Motor neuron (in vitro differentiated cells): ENCODE results near the gene TRAPPC13. TPM values are rescaled to one million over a fixed set of nuclear protein-coding genes. Genes with fewer than 3 reads are reported as not detected.
A peak's percentile ranks its signal among the peaks of the same experiment; 100 is the strongest.
"Not testable (repeated sequence)": the region's sequence is repeated elsewhere in the genome, so short reads cannot be mapped to it uniquely, and the experiment has no call there.

Experiments
- ATAC-seq, 8 experiments: fragments of 200-7000 bp; cut with Tn5 transposase; replicated peaks in 6 of 8; 2 replicates each; pipeline ENCODE4 v1.8.0; 2021; ENCODE audit warnings: mild to moderate bottlenecking in 8 of 8, moderate library complexity in 8 of 8
- H3K27ac ChIP-seq, 2 donors: fragments of 250-450 bp; sonication (Bioruptor Pico); 2 replicates each; pipeline ENCODE4 v1.9.0; 2021; ENCODE audit warnings: antibody characterized with exemption in 2 of 2, mild to moderate bottlenecking in 2 of 2, moderate library complexity in 1 of 2
- H3K4me1 ChIP-seq, 2 donors: fragments of 250-450 bp; sonication (Bioruptor Pico); replicated peaks in 1 of 2; 2 replicates each; pipeline ENCODE4 v1.6.1; 2021; ENCODE audit warnings: antibody characterized with exemption in 2 of 2, mild to moderate bottlenecking in 2 of 2, moderate library complexity in 1 of 2
- H3K4me3 ChIP-seq, 5 donors: fragments of 250-450 bp; sonication (Bioruptor Pico); 2 replicates each; pipeline ENCODE4 v1.9.0; 2021; ENCODE audit warnings: antibody characterized with exemption in 5 of 5, mild to moderate bottlenecking in 5 of 5, moderate library complexity in 4 of 5
- WGBS, 10 experiments: fragments of 450-650 bp; shearing (Covaris generic); methylation state at CpG; one replicate each; pipeline ENCODE4 v1.0.0; 2022; 5-methylcytosine and 5-hydroxymethylcytosine counted together
- in situ Hi-C, 9 experiments: fragments of 400-800 bp; cut with MboI; loops; one replicate each; pipeline ENCODE4 v1.15.0; 2021; ENCODE audit warnings: low sequenced_read_pairs in 9 of 9, low pct_unique_long_range_greater_than_20kb in 2 of 9; ENCODE audit not compliant: unreplicated experiment in 9 of 9
- total RNA-seq, 8 experiments: library from RNA; unstranded; fragments of 300-600 nt; gene quantifications; 2 replicates each; pipeline versions ENCODE4 v1.2.3 to v1.2.4, GENCODE V29; 2022

The TRAPPC13 gene
- 10 to 100 TPM; 23.4 to 29.7 (median 26.9) TPM for total RNA-seq

- peaks cover 7 to 15% of the 10 kb centered on the region in 2 donors for H3K4me1 ChIP-seq
- peak within 1 kb of the TSS; percentile 75 to 87 for H3K27ac ChIP-seq
- in situ Hi-C loops, result no loop called here
- H3K4me3 ChIP-seq, result peak within 1 kb of the TSS; percentile 53 to 90 (median 88)
- 0 to 2% (median 0%) methylated on average over 1 to 35 of the region's 36 CpGs for WGBS, 10 experiments
- peak; percentile 72 to 88 (median 84) for ATAC-seq
These were observed at the start of gene TRAPPC13, which contains the start of gene SHLD3 for GRCh38 chr5:65624571-65625555. Gene TRAPPC13, plus strand, starts transcription at chr5:65625027. Its CDS starts 34 bp downstream, at chr5:65625061. Gene SHLD3, plus strand, starts transcription at chr5:65625027. Its CDS starts 4,561 bp downstream, at chr5:65629588.

- no peak overlapping the region for H3K4me3 ChIP-seq
- in situ Hi-C loops, result no loop called here
- no peaks in the 10 kb centered on the region for H3K4me1 ChIP-seq
- no peak for ATAC-seq
- H3K27ac ChIP-seq, result no peak overlapping the region
These were observed 47.7 kb upstream of the TRAPPC13 start for GRCh38 chr5:65577141-65577540.

- no peak for ATAC-seq
- no peak overlapping the region for H3K27ac ChIP-seq
- no peaks in the 10 kb centered on the region for H3K4me1 ChIP-seq
- WGBS, 10 experiments, result 31 to 100% (median 100%) methylated on average over 2 of the region's 2 CpGs; no CpG with 5 or more reads in 1 of the 10 experiments
- in situ Hi-C loops, result no loop called here
- H3K4me3 ChIP-seq, result no peak overlapping the region
These were observed 36.1 kb upstream of the TRAPPC13 start for GRCh38 chr5:65588694-65589093.

- ATAC-seq, H3K4me3 ChIP-seq, in situ Hi-C loops, H3K27ac ChIP-seq, H3K4me1 ChIP-seq: not testable (repeated sequence)
- WGBS, 10 experiments, result 100% methylated on average over 1 of the region's 1 CpG; no CpG with 5 or more reads in 8 of the 10 experiments
These were observed 23.1 kb upstream of the TRAPPC13 start for GRCh38 chr5:65601761-65602160.

- ATAC-seq, result no peak
These were observed 13.3 kb upstream of the TRAPPC13 start for GRCh38 chr5:65611524-65611923.

GRCh38 chr5:65612298-65612907, 12.4 kb upstream of the TRAPPC13 start:
- 82 to 100% (median 90%) methylated on average over 2 to 4 of the region's 4 CpGs for WGBS, 10 experiments
- in situ Hi-C loops, result no loop called here
- H3K27ac ChIP-seq, result no peak overlapping the region
- ATAC-seq, result no peak
- H3K4me3 ChIP-seq, result no peak overlapping the region
- no peaks in the 10 kb centered on the region for H3K4me1 ChIP-seq

More at GRCh38 chr5:65611524-65611923, 13.3 kb upstream of the TRAPPC13 start:
- in situ Hi-C loops, result no loop called here
- no peak overlapping the region for H3K4me3 ChIP-seq
- no peaks in the 10 kb centered on the region for H3K4me1 ChIP-seq
- 50 to 100% (median 79%) methylated on average over 1 to 3 of the region's 3 CpGs; no CpG with 5 or more reads in 1 of the 10 experiments for WGBS, 10 experiments
- no peak overlapping the region for H3K27ac ChIP-seq

- Histone ChIP-seq H3K4me1 (peaks cover 7% of the 10 kb centered on the region in 2 donors), H3K27ac (no peak overlapping the region), H3K4me3 (no peak overlapping the region)
- WGBS, 10 experiments, result 68 to 100% (median 89%) methylated on average over 1 to 4 of the region's 4 CpGs
- in situ Hi-C loops, result no loop called here
- ATAC-seq, result no peak
These were observed 4.8 kb upstream of the TRAPPC13 start for GRCh38 chr5:65620021-65620420.

GRCh38 chr5:65621961-65622360, 2.9 kb upstream of the TRAPPC13 start:
- 71 to 100% (median 83%) methylated on average over 1 to 4 of the region's 4 CpGs; no CpG with 5 or more reads in 1 of the 10 experiments for WGBS, 10 experiments
- H3K4me3 ChIP-seq, in situ Hi-C loops, ATAC-seq, H3K27ac ChIP-seq: not testable (repeated sequence)
- peaks cover 7 to 15% of the 10 kb centered on the region in 2 donors for H3K4me1 ChIP-seq

GRCh38 chr5:65623482-65623881, 1.3 kb upstream of the TRAPPC13 start:
- peaks cover 7 to 15% of the 10 kb centered on the region in 2 donors for H3K4me1 ChIP-seq
- no peak for ATAC-seq
- WGBS, 10 experiments, result 0 to 20% (median 12%) methylated on average over 1 to 9 of the region's 9 CpGs; no CpG with 5 or more reads in 2 of the 10 experiments
- H3K27ac ChIP-seq, result no peak overlapping the region
- peak overlapping the region; percentile 53 to 90 (median 88) for H3K4me3 ChIP-seq
- in situ Hi-C loops, result no loop called here

- ATAC-seq, result peak; percentile 92 to 98 (median 97)
- H3K4me3 ChIP-seq, result peak within 1 kb of the TSS; percentile 53 to 90 (median 88)
- peak within 1 kb of the TSS; percentile 75 to 87 for H3K27ac ChIP-seq
- in situ Hi-C loops, result no loop called here
- 0 to 1% (median 0%) methylated on average over 1 to 15 of the region's 32 CpGs; no CpG with 5 or more reads in 3 of the 10 experiments for WGBS, 10 experiments
- peaks cover 7 to 15% of the 10 kb centered on the region in 2 donors for H3K4me1 ChIP-seq
These were observed 729 bp upstream of the TRAPPC13 start, which contains the start of gene TRIM23 for GRCh38 chr5:65624025-65624570. Gene TRIM23, minus strand, starts transcription at chr5:65624333. Its CDS starts 59 bp downstream, at chr5:65624274.

GRCh38 chr5:65625743-65626142, 916 bp downstream of the TRAPPC13 start:
- in situ Hi-C loops, result no loop called here
- 34 to 85% (median 49%) methylated on average over 3 to 6 of the region's 6 CpGs for WGBS, 10 experiments
- Histone ChIP-seq H3K4me1 (peaks cover 7 to 15% of the 10 kb centered on the region in 2 donors), H3K27ac (no peak overlapping the region), H3K4me3 (peak overlapping the region; percentile 53 to 90 (median 88))
- no peak for ATAC-seq

GRCh38 chr5:65630981-65631380, 6.2 kb downstream of the TRAPPC13 start:
- no peak for ATAC-seq
- Histone ChIP-seq H3K4me3 (no peak overlapping the region), H3K4me1 (peaks cover 0 to 3% of the 10 kb centered on the region in 2 donors), H3K27ac (no peak overlapping the region)
- in situ Hi-C loops, result no loop called here

- Histone ChIP-seq H3K4me1 (no peaks in the 10 kb centered on the region), H3K27ac (no peak overlapping the region), H3K4me3 (no peak overlapping the region)
- in situ Hi-C loops, result no loop called here
- ATAC-seq, result peak in 1 of 8 experiments; percentile 32
- whole genome bisulfite sequencing, 10 experiments, result 64 to 100% (median 94%) methylated on average over 2 to 4 of the region's 4 CpGs
These were observed 15.4 kb downstream of the TRAPPC13 start for GRCh38 chr5:65640240-65640639.
